HepG2 (cell line): ENCODE results near the gene SYTL3. TPM values are rescaled to one million over a fixed set of nuclear protein-coding genes. Genes with fewer than 3 reads are reported as not detected.

Experiments
- HIVEP1 ChIP-seq: sonication (generic); formaldehyde crosslinking; IDR thresholded peaks from 2 replicates; pipeline ENCODE4 v1.4.0; 2020; ENCODE audit warnings: mild to moderate bottlenecking, missing genetic modification reagents
- HNRNPK ChIP-seq: fragments of 200-400 bp; formaldehyde crosslinking; IDR thresholded peaks from 2 replicates; pipeline ENCODE4 v1.6.1; 2018; ENCODE audit warnings: low read length, low read depth, moderate library complexity, mild to moderate bottlenecking; ENCODE audit not compliant: poor library complexity, severe bottlenecking
- HOXA5 ChIP-seq: sonication (generic); formaldehyde crosslinking; IDR thresholded peaks from 2 replicates; pipeline ENCODE4 v1.4.0; 2020; ENCODE audit warnings: missing genetic modification reagents
- IKZF4 ChIP-seq: sonication (generic); formaldehyde crosslinking; IDR thresholded peaks from 2 replicates; pipeline ENCODE4 v1.5.1; 2020; ENCODE audit warnings: borderline replicate concordance, mild to moderate bottlenecking, low read depth, missing genetic modification reagents; ENCODE audit errors: not compliant biosample characterization
- MAZ ChIP-seq, 2 experiments: sonication (generic) in 1 of 2; formaldehyde crosslinking in 1 of 2; IDR thresholded peaks; 2 replicates each; pipeline versions ENCODE4 v1.5.0 to v1.6.1; 2012 to 2020; ENCODE audit warnings: low read depth in 2 of 2, mild to moderate bottlenecking in 2 of 2, borderline replicate concordance in 1 of 2, improper control_type of control experiment in 1 of 2, low read length in 1 of 2, missing genetic modification reagents in 1 of 2, moderate library complexity in 1 of 2
- MBNL3 ChIP-seq: fragments of 250-450 bp; sonication (Bioruptor Pico); conservative IDR thresholded peaks from 2 replicates; pipeline ENCODE4 v1.8.0; 2022; ENCODE audit warnings: mild to moderate bottlenecking, inconsistent platforms
- MNT ChIP-seq: fragments of 450-650 bp; IDR thresholded peaks from 2 replicates; pipeline ENCODE4 v1.6.1; 2016
- MXD4 ChIP-seq: IDR thresholded peaks from 2 replicates; pipeline ENCODE4 v1.6.1; 2016; ENCODE audit warnings: mild to moderate bottlenecking, missing biosample characterization, missing genetic modification reagents
- NKX3-1 ChIP-seq: sonication (generic); formaldehyde crosslinking; IDR thresholded peaks from 2 replicates; pipeline ENCODE4 v1.5.0; 2020; ENCODE audit warnings: missing genetic modification reagents
- PRMT3 ChIP-seq: sonication (generic); formaldehyde crosslinking; IDR thresholded peaks from 2 replicates; pipeline ENCODE4 v1.8.1; 2022; ENCODE audit warnings: low read depth, mild to moderate bottlenecking, moderate library complexity, missing genetic modification reagents, borderline replicate concordance
- RBFOX2 ChIP-seq: fragments of 200-400 bp; formaldehyde crosslinking; IDR thresholded peaks from 2 replicates; pipeline ENCODE4 v1.6.1; 2017; ENCODE audit warnings: low read depth, mild to moderate bottlenecking, low read length
- RELA ChIP-seq: sonication (generic); formaldehyde crosslinking; IDR thresholded peaks from 2 replicates; pipeline ENCODE4 v1.4.0; 2020; ENCODE audit warnings: missing genetic modification reagents
- RFX1 ChIP-seq: fragments of 450-650 bp; IDR thresholded peaks from 2 replicates; pipeline ENCODE4 v1.6.1; 2017
- SETDB1 ChIP-seq: sonication (generic); formaldehyde crosslinking; IDR thresholded peaks from 2 replicates; pipeline ENCODE4 v1.5.1; 2020; ENCODE audit warnings: missing genetic modification reagents, mild to moderate bottlenecking, borderline replicate concordance
- SNAPC2 ChIP-seq: sonication (generic); formaldehyde crosslinking; IDR thresholded peaks from 2 replicates; pipeline ENCODE4 v1.8.1; 2022; ENCODE audit warnings: mild to moderate bottlenecking, missing genetic modification reagents
- ZNF17 ChIP-seq: sonication (generic); formaldehyde crosslinking; IDR thresholded peaks from 2 replicates; pipeline ENCODE4 v1.5.0; 2020; ENCODE audit warnings: mild to moderate bottlenecking, missing genetic modification reagents
- ZNF30 ChIP-seq: sonication (generic); formaldehyde crosslinking; IDR thresholded peaks from 2 replicates; pipeline ENCODE4 v1.5.0; 2020; ENCODE audit warnings: mild to moderate bottlenecking, missing genetic modification reagents
- ZNF609 ChIP-seq: sonication (generic); formaldehyde crosslinking; IDR thresholded peaks from 2 replicates; pipeline ENCODE4 v1.4.0; 2020; ENCODE audit warnings: mild to moderate bottlenecking, missing genetic modification reagents, borderline replicate concordance
- ZNF770 ChIP-seq: sonication (generic); formaldehyde crosslinking; IDR thresholded peaks from 2 replicates; pipeline ENCODE4 v1.5.0; 2020; ENCODE audit warnings: mild to moderate bottlenecking, missing genetic modification reagents
- polyA plus RNA-seq, 8 experiments: library from polyadenylated mRNA; depleted of rRNA in 3 of 8; stranded (reverse) in 7 of 8; unstranded in 1 of 8; fragments of >200 nt; fragmentation: Illumina TruSeq in 4 of 8; extraction: Trizol in 4 of 8; gene quantifications; 2 replicates each; pipeline versions ENCODE4 v1.2.1 to v1.2.3, GENCODE V29; 2011 to 2016; ENCODE audit warnings: low read depth in 4 of 8, missing spikeins in 1 of 8, mixed read lengths in 1 of 8; ENCODE audit not compliant: insufficient read depth in 1 of 8
- total RNA-seq, 5 experiments: library from RNA; depleted of rRNA; stranded (reverse); fragments of >200 nt; fragmentation: Illumina TruSeq; extraction: Trizol; gene quantifications; 2 replicates each; pipeline ENCODE4 v1.2.3, GENCODE V29; 2016; ENCODE audit warnings: low read depth in 1 of 5

The SYTL3 gene
- total and polyA plus RNA-seq, 2 of the 13 experiments (the other 11 are each of a cell fraction or from before 2014, with no cell fraction given), result 0.11 to 0.28 TPM

GRCh38 chr6:158703837-158704822, 54.3 kb downstream of the SYTL3 start (continued):
- peak; percentile 54; the same call in 1 of the 2 replicates for TF ChIP-seq ZNF770 (CRISPR knock-in tag)
- no peak for TF ChIP-seq MBNL3 (CRISPR knock-in tag)
- TF ChIP-seq MXD4, result no peak; the same call in 1 of the 2 replicates
- no peak for TF ChIP-seq RFX1
- no peak for TF ChIP-seq ZNF17 (CRISPR knock-in tag)
- peak; percentile 77; the same call in 1 of the 2 replicates for TF ChIP-seq SETDB1 (CRISPR knock-in tag)
- TF ChIP-seq HOXA5, result peak; percentile 92
- peak; percentile 71; the same call in 1 of the 2 replicates for TF ChIP-seq ZNF609
- TF ChIP-seq RBFOX2, result peak; percentile 51
- TF ChIP-seq RELA (CRISPR knock-in tag), result no peak
- TF ChIP-seq MAZ (IDR thresholded peaks at IDR 0.05; ENCODE audit: borderline replicate concordance, low read depth, low read length), result peak; percentile 76; the same call in 1 of the 2 replicates
- peak; percentile 97 for TF ChIP-seq MAZ (CRISPR knock-in tag; IDR thresholded peaks at IDR 0.05; ENCODE audit: low read depth)
- TF ChIP-seq HNRNPK, result no peak
- TF ChIP-seq NKX3-1, result peak; percentile 79
- peak; percentile 77 for TF ChIP-seq MNT
- TF ChIP-seq HIVEP1 (CRISPR knock-in tag), result peak; percentile 92
- peak; percentile 79; the same call in 1 of the 2 replicates for TF ChIP-seq SNAPC2 (CRISPR knock-in tag)
- peak; percentile 81; the same call in 1 of the 2 replicates for TF ChIP-seq ZNF30 (CRISPR knock-in tag)
- TF ChIP-seq IKZF4, result peak; percentile 93
- 0 out of 2 replicates have a peak, but pooled peaks have one; percentile 72 for TF ChIP-seq PRMT3
